Measurements from ENCODE around the gene RTN4RL2. TPM values are rescaled to one million over a fixed set of nuclear protein-coding genes. Genes with fewer than 3 reads are reported as not detected.

Gene RTN4RL2
- total and polyA plus RNA-seq, 2 donors: 0.58 to 1.4 TPM

- Histone ChIP-seq H3K36me3 (ENCODE audit: insufficient read depth) (no peaks in the 10 kb centered on the region), H3K27ac (ENCODE audit: low read depth) (no peak overlapping the region), H3K4me3 (ENCODE audit: low read depth, low read length) (peak overlapping the region; percentile 40), H3K4me1 (ENCODE audit: insufficient read depth) (peaks cover 3% of the 10 kb centered on the region)
- no peak for DNase-seq (ENCODE audit: extremely low spot score)
- 70% methylated on average over 5 of the region's 5 CpGs for WGBS
These were observed 15.3 kb downstream of the RTN4RL2 start for GRCh38 chr11:57475671-57476046.

- H3K27ac ChIP-seq (ENCODE audit: low read depth): no peak overlapping the region
- no peak for DNase-seq (ENCODE audit: extremely low spot score)
- WGBS: 3% methylated on average over 80 of the region's 80 CpGs
- peaks cover 3% of the 10 kb centered on the region for H3K4me1 ChIP-seq (ENCODE audit: insufficient read depth)
- no peaks in the 10 kb centered on the region for H3K36me3 ChIP-seq (ENCODE audit: insufficient read depth)
- H3K4me3 ChIP-seq (ENCODE audit: low read depth, low read length): peak overlapping the region; percentile 40
These were observed 15.9 kb downstream of the RTN4RL2 start for GRCh38 chr11:57476047-57476756.

GRCh38 chr11:57476757-57477506 is 16.6 kb downstream of the RTN4RL2 start:
- no peaks in the 10 kb centered on the region for H3K36me3 ChIP-seq (ENCODE audit: insufficient read depth)
- peaks cover 3% of the 10 kb centered on the region for H3K4me1 ChIP-seq (ENCODE audit: insufficient read depth)
- WGBS: 9% methylated on average over 27 of the region's 27 CpGs
- peak overlapping the region; percentile 40 for H3K4me3 ChIP-seq (ENCODE audit: low read depth, low read length)
- DNase-seq (ENCODE audit: extremely low spot score): no peak
- H3K27ac ChIP-seq (ENCODE audit: low read depth): no peak overlapping the region

GRCh38 chr11:57477507-57478189 is 17.3 kb downstream of the RTN4RL2 start:
- H3K27ac ChIP-seq (ENCODE audit: low read depth): no peak overlapping the region
- H3K4me1 ChIP-seq (ENCODE audit: insufficient read depth): peaks cover 4% of the 10 kb centered on the region
- H3K4me3 ChIP-seq (ENCODE audit: low read depth, low read length): no peak overlapping the region
- no peak for DNase-seq (ENCODE audit: extremely low spot score)
- 75% methylated on average over 11 of the region's 11 CpGs for whole genome bisulfite sequencing
- H3K36me3 ChIP-seq (ENCODE audit: insufficient read depth): no peaks in the 10 kb centered on the region

- H3K4me1 ChIP-seq (ENCODE audit: insufficient read depth): peaks cover 4% of the 10 kb centered on the region
- 43% methylated on average over 11 of the region's 11 CpGs for WGBS
- no peaks in the 10 kb centered on the region for H3K36me3 ChIP-seq (ENCODE audit: insufficient read depth)
- no peak for DNase-seq (ENCODE audit: extremely low spot score)
- no peak overlapping the region for H3K4me3 ChIP-seq (ENCODE audit: low read depth, low read length)
- no peak overlapping the region for H3K27ac ChIP-seq (ENCODE audit: low read depth)
These were observed 18.8 kb downstream of the RTN4RL2 start for GRCh38 chr11:57479021-57479663.

- Histone ChIP-seq H3K27ac (ENCODE audit: low read depth) (no peak overlapping the region), H3K4me1 (ENCODE audit: insufficient read depth) (peaks cover 4% of the 10 kb centered on the region), H3K36me3 (ENCODE audit: insufficient read depth) (no peaks in the 10 kb centered on the region), H3K4me3 (ENCODE audit: low read depth, low read length) (no peak overlapping the region)
- 32% methylated on average over 4 of the region's 4 CpGs for WGBS
- no peak for DNase-seq (ENCODE audit: extremely low spot score)
These were observed 19.6 kb downstream of the RTN4RL2 start for GRCh38 chr11:57479911-57480310.

- Histone ChIP-seq H3K27ac (ENCODE audit: low read depth) (no peak overlapping the region), H3K36me3 (ENCODE audit: insufficient read depth) (no peaks in the 10 kb centered on the region), H3K4me3 (ENCODE audit: low read depth, low read length) (no peak overlapping the region), H3K4me1 (ENCODE audit: insufficient read depth) (peaks cover 4% of the 10 kb centered on the region)
- no peak for DNase-seq (ENCODE audit: extremely low spot score)
- WGBS: 29% methylated on average over 9 of the region's 9 CpGs
These were observed 20.2 kb downstream of the RTN4RL2 start for GRCh38 chr11:57480409-57481137.

GRCh38 chr11:57481315-57481714 is 21.0 kb downstream of the RTN4RL2 start:
- no peak overlapping the region for H3K27ac ChIP-seq (ENCODE audit: low read depth)
- no peak overlapping the region for H3K4me3 ChIP-seq (ENCODE audit: low read depth, low read length)
- no peaks in the 10 kb centered on the region for H3K36me3 ChIP-seq (ENCODE audit: insufficient read depth)
- peaks cover 1% of the 10 kb centered on the region for H3K4me1 ChIP-seq (ENCODE audit: insufficient read depth)
- DNase-seq (ENCODE audit: extremely low spot score): no peak
- WGBS: 53% methylated on average over 2 of the region's 2 CpGs

- Histone ChIP-seq H3K27ac (ENCODE audit: low read depth) (no peak overlapping the region), H3K4me3 (ENCODE audit: low read depth, low read length) (no peak overlapping the region), H3K4me1 (ENCODE audit: insufficient read depth) (peaks cover 1% of the 10 kb centered on the region), H3K36me3 (ENCODE audit: insufficient read depth) (no peaks in the 10 kb centered on the region)
- WGBS: 18% methylated on average over 44 of the region's 44 CpGs
- DNase-seq (ENCODE audit: extremely low spot score): no peak
These were observed 21.8 kb downstream of the RTN4RL2 start for GRCh38 chr11:57481915-57482781.

GRCh38 chr11:57482782-57483561 is 22.6 kb downstream of the RTN4RL2 start:
- 4% methylated on average over 52 of the region's 52 CpGs for WGBS
- no peak for DNase-seq (ENCODE audit: extremely low spot score)
- Histone ChIP-seq H3K4me3 (ENCODE audit: low read depth, low read length) (no peak overlapping the region), H3K27ac (ENCODE audit: low read depth) (no peak overlapping the region), H3K36me3 (ENCODE audit: insufficient read depth) (no peaks in the 10 kb centered on the region), H3K4me1 (ENCODE audit: insufficient read depth) (peaks cover 1% of the 10 kb centered on the region)

- Histone ChIP-seq H3K4me3 (ENCODE audit: low read depth, low read length) (no peak overlapping the region), H3K4me1 (ENCODE audit: insufficient read depth) (peaks cover 1% of the 10 kb centered on the region), H3K27ac (ENCODE audit: low read depth) (no peak overlapping the region), H3K36me3 (ENCODE audit: insufficient read depth) (no peaks in the 10 kb centered on the region)
- no peak for DNase-seq (ENCODE audit: extremely low spot score)
- WGBS: 64% methylated on average over 3 of the region's 3 CpGs
These were observed 23.2 kb downstream of the RTN4RL2 start for GRCh38 chr11:57483562-57483918.

Measured in urinary bladder (tissue), 4 donors.